IMR-90 (cell line): Measurements from ENCODE around the gene LAMA2. TPM values are rescaled to one million over a fixed set of nuclear protein-coding genes. Genes with fewer than 3 reads are reported as not detected.

Source experiments
- ATAC-seq: fragments of 200-7000 bp; cut with Tn5 transposase; 2 replicates; pipeline ENCODE4 v1.9.1; 2020; ENCODE audit warnings: low read depth, mild to moderate bottlenecking, moderate library complexity
- BruUV-seq: library from RNA; stranded (reverse); fragments of 400-500 nt; replicated peaks from 2 replicates; lab custom pipeline; 2021; lab: Mats Ljungman, UMichigan
- CTCF ChIA-PET: fragments of 300-600 bp; formaldehyde crosslinking; extraction: SDS; loops from one replicate; lab custom pipeline; 2021; ENCODE audit warnings: antibody characterized with exemption; lab: Yijun Ruan, JAX
- POLR2A ChIA-PET: fragments of 300-600 bp; sonication (Branson Sonifier 250); formaldehyde crosslinking; loops from one replicate; lab custom pipeline; 2022; ENCODE audit warnings: antibody characterized with exemption; ENCODE audit not compliant: unreplicated experiment; lab: Charles Lee
- DNase-seq: peaks from one replicate; pipeline ENCODE4 v3.0.0; 2013
- H2AFZ ChIP-seq: replicated peaks from 2 replicates; pipeline ENCODE3; 2013; ENCODE audit warnings: low read length, mild to moderate bottlenecking; ENCODE audit not compliant: poor library complexity
- H2AK5ac ChIP-seq: 2 replicates; pipeline ENCODE4 v1.6.1; 2013; ENCODE audit warnings: low read depth, low read length, inconsistent platforms
- H2AK9ac ChIP-seq: replicated peaks from 2 replicates; pipeline ENCODE3; 2013; ENCODE audit warnings: mild to moderate bottlenecking, low read depth, low read length, moderate library complexity; ENCODE audit not compliant: poor library complexity
- H2BK120ac ChIP-seq: 2 replicates; pipeline ENCODE4 v1.6.1; 2013; ENCODE audit warnings: low read depth, low read length, inconsistent platforms
- H2BK15ac ChIP-seq: 3 replicates; pipeline ENCODE4 v1.6.1; 2013; ENCODE audit warnings: low read depth, low read length, inconsistent platforms
- H2BK20ac ChIP-seq: 2 replicates; pipeline ENCODE4 v1.6.1; 2013; ENCODE audit warnings: low read depth, mild to moderate bottlenecking, inconsistent platforms, low read length, moderate library complexity
- H2BK5ac ChIP-seq: 2 replicates; pipeline ENCODE4 v1.6.1; 2013; ENCODE audit warnings: mild to moderate bottlenecking, low read depth, low read length, inconsistent platforms; ENCODE audit not compliant: poor library complexity, severe bottlenecking
- H3K14ac ChIP-seq: replicated peaks from 2 replicates; pipeline ENCODE4 v1.6.1; 2013; ENCODE audit warnings: low read depth, low read length, inconsistent platforms
- H3K18ac ChIP-seq: 2 replicates; pipeline ENCODE4 v1.6.1; 2013; ENCODE audit warnings: low read depth, low read length, control low read depth
- H3K23ac ChIP-seq: 2 replicates; pipeline ENCODE4 v1.6.1; 2013; ENCODE audit warnings: low read depth, low read length, inconsistent platforms
- H3K27ac ChIP-seq: 2 replicates; pipeline ENCODE4 v1.5.1; 2013; ENCODE audit warnings: mild to moderate bottlenecking, control low read depth, low read length; ENCODE audit not compliant: insufficient read depth
- H3K27me3 ChIP-seq: 2 replicates; pipeline ENCODE4 v1.6.1; 2013; ENCODE audit warnings: low read length; ENCODE audit not compliant: control insufficient read depth, insufficient read depth
- H3K36me3 ChIP-seq: 2 replicates; pipeline ENCODE4 v1.6.1; 2013; ENCODE audit warnings: low read length, mixed read lengths; ENCODE audit not compliant: control insufficient read depth, insufficient read depth
- H3K4ac ChIP-seq: 2 replicates; pipeline ENCODE4 v1.6.1; 2013; ENCODE audit warnings: low read depth, low read length, inconsistent platforms
- H3K4me1 ChIP-seq: 2 replicates; pipeline ENCODE4 v1.6.1; 2013; ENCODE audit warnings: low read length, mixed read lengths; ENCODE audit not compliant: control insufficient read depth, insufficient read depth
- H3K4me2 ChIP-seq: 2 replicates; pipeline ENCODE4 v1.6.1; 2013; ENCODE audit warnings: low read depth, mild to moderate bottlenecking, control low read depth, low read length, moderate library complexity
- H3K4me3 ChIP-seq: 2 replicates; pipeline ENCODE4 v1.5.1; 2013; ENCODE audit warnings: low read depth, mild to moderate bottlenecking, control low read depth, low read length, moderate library complexity; ENCODE audit not compliant: insufficient read depth
- H3K56ac ChIP-seq: 2 replicates; pipeline ENCODE4 v1.6.1; 2013; ENCODE audit warnings: low read length, inconsistent platforms; ENCODE audit not compliant: insufficient read depth; ENCODE audit errors: extremely low read depth
- H3K79me1 ChIP-seq, 2 experiments: 2 replicates each; pipeline ENCODE4 v1.6.1; 2013; ENCODE audit warnings: low read length in 2 of 2, inconsistent platforms in 1 of 2, low read depth in 1 of 2
- H3K9ac ChIP-seq: 2 replicates; pipeline ENCODE4 v1.6.1; 2013; ENCODE audit warnings: low read depth, low read length, control low read depth
- H3K9me1 ChIP-seq: 2 replicates; pipeline ENCODE4 v1.6.1; 2013; ENCODE audit warnings: low read length, inconsistent platforms; ENCODE audit not compliant: insufficient read depth
- H3K9me3 ChIP-seq: 2 replicates; pipeline ENCODE4 v1.6.1; 2013; ENCODE audit warnings: low read length; ENCODE audit not compliant: control insufficient read depth, insufficient read depth
- H4K20me1 ChIP-seq: 2 replicates; pipeline ENCODE4 v1.6.1; 2013; ENCODE audit warnings: low read length, inconsistent platforms; ENCODE audit not compliant: insufficient read depth
- H4K5ac ChIP-seq: 2 replicates; pipeline ENCODE4 v1.6.1; 2013; ENCODE audit warnings: mild to moderate bottlenecking, low read depth, low read length, control low read depth
- H4K8ac ChIP-seq, 2 experiments: 2 replicates each; pipeline ENCODE4 v1.6.1; 2013; ENCODE audit warnings: low read depth in 2 of 2, low read length in 2 of 2, control low read depth in 1 of 2, inconsistent platforms in 1 of 2
- H4K91ac ChIP-seq: 2 replicates; pipeline ENCODE4 v1.6.1; 2013; ENCODE audit warnings: low read depth, low read length, inconsistent platforms; ENCODE audit not compliant: insufficient read depth
- BHLHE40 ChIP-seq: fragments of 150-350 bp; IDR thresholded peaks from 2 replicates; pipeline ENCODE4 v1.6.1; 2016; ENCODE audit warnings: mild to moderate bottlenecking, low read depth, low read length
- CEBPB ChIP-seq: IDR thresholded peaks from 2 replicates; pipeline ENCODE4 v1.6.1; 2012; ENCODE audit warnings: low read depth, low read length, improper control_type of control experiment
- CHD1 ChIP-seq: IDR thresholded peaks from 2 replicates; pipeline ENCODE4 v1.6.1; 2012; ENCODE audit warnings: low read depth, low read length, improper control_type of control experiment
- FOS ChIP-seq: fragments of 150-350 bp; IDR thresholded peaks from 2 replicates; pipeline ENCODE4 v1.6.1; 2016; ENCODE audit warnings: low read depth, low read length
- MAFK ChIP-seq: IDR thresholded peaks from 2 replicates; pipeline ENCODE4 v1.6.1; 2012; ENCODE audit warnings: low read depth, low read length, improper control_type of control experiment
- MAZ ChIP-seq: IDR thresholded peaks from 2 replicates; pipeline ENCODE4 v1.6.1; 2012; ENCODE audit warnings: low read depth, mild to moderate bottlenecking, low read length, improper control_type of control experiment, moderate library complexity, borderline replicate concordance
- MXI1 ChIP-seq: IDR thresholded peaks from 2 replicates; pipeline ENCODE4 v1.6.1; 2012; ENCODE audit warnings: low read depth, mild to moderate bottlenecking, low read length, moderate library complexity, borderline replicate concordance
- NFE2L2 ChIP-seq: fragments of 150-350 bp; IDR thresholded peaks from 2 replicates; pipeline ENCODE4 v1.6.1; 2016; ENCODE audit warnings: low read depth, mild to moderate bottlenecking, low read length
- POLR2A ChIP-seq: IDR thresholded peaks from 2 replicates; pipeline ENCODE4 v1.6.1; 2012; ENCODE audit warnings: mild to moderate bottlenecking, low read depth, low read length
- RAD21 ChIP-seq: IDR thresholded peaks from 2 replicates; pipeline ENCODE4 v1.6.1; 2012; ENCODE audit warnings: low read length, improper control_type of control experiment
- RCOR1 ChIP-seq: IDR thresholded peaks from 2 replicates; pipeline ENCODE4 v1.6.1; 2012; ENCODE audit warnings: mild to moderate bottlenecking, low read length, improper control_type of control experiment; ENCODE audit not compliant: insufficient replicate concordance
- RFX5 ChIP-seq: IDR thresholded peaks from 2 replicates; pipeline ENCODE4 v1.8.0; 2012; ENCODE audit warnings: low read depth, mild to moderate bottlenecking, low read length, moderate library complexity
- SMC3 ChIP-seq: fragments of 150-350 bp; IDR thresholded peaks from 2 replicates; pipeline ENCODE4 v1.6.1; 2016; ENCODE audit warnings: low read depth, mild to moderate bottlenecking, antibody characterized with exemption, low read length, moderate library complexity
- WGBS, 2 experiments: methylation state at CpG; one replicate each; pipeline versions ENCODE4 v1.1.5 to v1.1.7; 2013; ENCODE audit warnings: missing lambda C conversion rate in 2 of 2; ENCODE audit not compliant: insufficient read length in 1 of 2; ENCODE audit errors: extremely low coverage in 2 of 2; 5-methylcytosine and 5-hydroxymethylcytosine counted together
- dilution Hi-C: fragments of 300-500 bp; cut with HindIII; formaldehyde crosslinking; loops from one replicate; pipeline ENCODE4 v1.14.3; 2018; ENCODE audit warnings: low sequenced_read_pairs; ENCODE audit not compliant: unreplicated experiment
- in situ Hi-C: fragments of 300-500 bp; cut with MboI; formaldehyde crosslinking; loops from 3 replicates; pipeline ENCODE4 v1.14.3; 2019; ENCODE audit warnings: low sequenced_read_pairs, inconsistent platforms, mixed read lengths
- intact Hi-C: fragments of 100-400 bp; cut with micrococcal nuclease; formaldehyde crosslinking; loops from 2 replicates; pipeline ENCODE4 v1.10.0; 2022
- polyA plus RNA-seq, 3 experiments: library from polyadenylated mRNA; depleted of rRNA; stranded (reverse); fragments of >200 nt; gene quantifications; 2 replicates each; pipeline ENCODE4 v1.2.3, GENCODE V29; 2012; ENCODE audit warnings: low replicate concordance in 1 of 3
- total RNA-seq: library from RNA; depleted of rRNA; stranded (reverse); fragments of >200 nt; gene quantifications from 2 replicates; pipeline ENCODE4 v1.2.3, GENCODE V29; 2012
- TF ChIP-seq, protein P1 (sequence below): fragments of 150-350 bp; IDR thresholded peaks from 2 replicates; pipeline ENCODE4 v1.6.1; 2016; ENCODE audit warnings: low read depth, mild to moderate bottlenecking, low read length, moderate library complexity, borderline replicate concordance
- TF ChIP-seq, protein P2 (sequence below): fragments of 150-350 bp; IDR thresholded peaks from 2 replicates; pipeline ENCODE4 v1.6.1; 2017; ENCODE audit warnings: mild to moderate bottlenecking, antibody characterized with exemption, low read length, low read depth
- TF ChIP-seq, protein P3 (sequence below): conservative IDR thresholded peaks from 2 replicates; pipeline ENCODE4 v1.5.1; 2012; ENCODE audit warnings: mild to moderate bottlenecking, low read depth, low read length, improper control_type of control experiment

LAMA2 gene
- total and polyA plus RNA-seq, 2 of the 4 experiments (the other 2 are of a cell fraction), result 9.9 to 13.3 TPM

DNA sequence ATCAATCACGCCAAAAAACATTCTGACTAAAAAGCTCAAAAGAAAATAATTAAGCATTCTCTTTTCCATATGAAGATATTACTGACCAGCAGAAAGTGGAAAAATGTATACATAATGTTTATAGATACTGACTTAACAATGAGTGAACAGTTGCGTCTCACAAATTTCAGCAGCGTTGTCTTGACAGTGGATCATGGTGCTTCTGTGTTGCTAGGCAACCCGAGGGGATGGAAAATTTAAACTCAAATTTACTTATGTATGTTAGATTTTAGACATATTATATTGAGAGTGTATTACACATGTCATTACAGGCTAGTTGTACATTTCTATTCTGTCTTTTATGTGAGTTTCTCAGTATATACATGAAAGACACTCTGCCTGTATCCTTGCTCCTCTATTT is 110.2 kb downstream of the LAMA2 start:
- H2BK20ac ChIP-seq, result no peak overlapping the region
- H2BK15ac ChIP-seq, result no peak overlapping the region
- no CpG with 5 or more reads among the region's 4 CpGs for WGBS, 2 experiments
- H3K9ac ChIP-seq, result no peak overlapping the region
- no peaks in the 10 kb centered on the region for H3K79me1 ChIP-seq
- H3K9me3 ChIP-seq, result no peaks in the 10 kb centered on the region
- H3K9me1 ChIP-seq, result no peaks in the 10 kb centered on the region
- intact Hi-C loops (no loop called here), dilution Hi-C loops (no loop called here), in situ Hi-C loops (no loop called here)
- CTCF ChIA-PET, result interaction anchor here (0.7 to 0.9 kb wide), 3 partner anchors 19 to 112 kb away, joined by 3 read pairs; no protein-coding TSS in a partner anchor
- no peaks in the 10 kb centered on the region for H3K36me3 ChIP-seq
- BruUV-seq, result no TSS peak
- H3K4me1 ChIP-seq, result no peaks in the 10 kb centered on the region
- no peak overlapping the region for H4K8ac ChIP-seq
- no peak for TF ChIP-seq NFE2L2
- TF ChIP-seq, protein P1, sequence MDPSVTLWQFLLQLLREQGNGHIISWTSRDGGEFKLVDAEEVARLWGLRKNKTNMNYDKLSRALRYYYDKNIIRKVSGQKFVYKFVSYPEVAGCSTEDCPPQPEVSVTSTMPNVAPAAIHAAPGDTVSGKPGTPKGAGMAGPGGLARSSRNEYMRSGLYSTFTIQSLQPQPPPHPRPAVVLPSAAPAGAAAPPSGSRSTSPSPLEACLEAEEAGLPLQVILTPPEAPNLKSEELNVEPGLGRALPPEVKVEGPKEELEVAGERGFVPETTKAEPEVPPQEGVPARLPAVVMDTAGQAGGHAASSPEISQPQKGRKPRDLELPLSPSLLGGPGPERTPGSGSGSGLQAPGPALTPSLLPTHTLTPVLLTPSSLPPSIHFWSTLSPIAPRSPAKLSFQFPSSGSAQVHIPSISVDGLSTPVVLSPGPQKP, result no peak
- no peak for TF ChIP-seq POLR2A
- TF ChIP-seq RFX5, result no peak
- no peak for TF ChIP-seq MAZ
- TF ChIP-seq, protein P2, sequence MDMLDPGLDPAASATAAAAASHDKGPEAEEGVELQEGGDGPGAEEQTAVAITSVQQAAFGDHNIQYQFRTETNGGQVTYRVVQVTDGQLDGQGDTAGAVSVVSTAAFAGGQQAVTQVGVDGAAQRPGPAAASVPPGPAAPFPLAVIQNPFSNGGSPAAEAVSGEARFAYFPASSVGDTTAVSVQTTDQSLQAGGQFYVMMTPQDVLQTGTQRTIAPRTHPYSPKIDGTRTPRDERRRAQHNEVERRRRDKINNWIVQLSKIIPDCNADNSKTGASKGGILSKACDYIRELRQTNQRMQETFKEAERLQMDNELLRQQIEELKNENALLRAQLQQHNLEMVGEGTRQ, result no peak
- TF ChIP-seq BHLHE40, result no peak
- TF ChIP-seq MAFK, result no peak
- no peak for TF ChIP-seq FOS
- TF ChIP-seq CHD1, result no peak
- no peak for TF ChIP-seq RAD21
- no peak for TF ChIP-seq SMC3
- no peak for TF ChIP-seq RCOR1
- no peak for TF ChIP-seq MXI1
- TF ChIP-seq, protein P3, sequence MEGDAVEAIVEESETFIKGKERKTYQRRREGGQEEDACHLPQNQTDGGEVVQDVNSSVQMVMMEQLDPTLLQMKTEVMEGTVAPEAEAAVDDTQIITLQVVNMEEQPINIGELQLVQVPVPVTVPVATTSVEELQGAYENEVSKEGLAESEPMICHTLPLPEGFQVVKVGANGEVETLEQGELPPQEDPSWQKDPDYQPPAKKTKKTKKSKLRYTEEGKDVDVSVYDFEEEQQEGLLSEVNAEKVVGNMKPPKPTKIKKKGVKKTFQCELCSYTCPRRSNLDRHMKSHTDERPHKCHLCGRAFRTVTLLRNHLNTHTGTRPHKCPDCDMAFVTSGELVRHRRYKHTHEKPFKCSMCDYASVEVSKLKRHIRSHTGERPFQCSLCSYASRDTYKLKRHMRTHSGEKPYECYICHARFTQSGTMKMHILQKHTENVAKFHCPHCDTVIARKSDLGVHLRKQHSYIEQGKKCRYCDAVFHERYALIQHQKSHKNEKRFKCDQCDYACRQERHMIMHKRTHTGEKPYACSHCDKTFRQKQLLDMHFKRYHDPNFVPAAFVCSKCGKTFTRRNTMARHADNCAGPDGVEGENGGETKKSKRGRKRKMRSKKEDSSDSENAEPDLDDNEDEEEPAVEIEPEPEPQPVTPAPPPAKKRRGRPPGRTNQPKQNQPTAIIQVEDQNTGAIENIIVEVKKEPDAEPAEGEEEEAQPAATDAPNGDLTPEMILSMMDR, result no peak
- TF ChIP-seq CEBPB, result no peak
- H2BK5ac ChIP-seq, result no peak overlapping the region
- no peak overlapping the region for H3K23ac ChIP-seq
- no peaks in the 10 kb centered on the region for H3K27me3 ChIP-seq
- no peak overlapping the region for H2AFZ ChIP-seq
- H3K4me3 ChIP-seq, result no peak overlapping the region
- no peak overlapping the region for H3K4ac ChIP-seq
- POLR2A ChIA-PET, result no interaction called here
- H3K4me2 ChIP-seq, result no peak overlapping the region
- no peak for ATAC-seq
- no peak overlapping the region for H3K18ac ChIP-seq
- no peak overlapping the region for H4K91ac ChIP-seq
- DNase-seq, result no peak
- H4K20me1 ChIP-seq, result no peaks in the 10 kb centered on the region
- no peak overlapping the region for H4K5ac ChIP-seq
- H3K56ac ChIP-seq, result no peak overlapping the region
- no peak overlapping the region for H2AK9ac ChIP-seq
- H3K27ac ChIP-seq, result no peak overlapping the region
- no peak overlapping the region for H2AK5ac ChIP-seq
- no peak overlapping the region for H3K14ac ChIP-seq
- H2BK120ac ChIP-seq, result no peak overlapping the region
